Lower leg skin (tissue), 3 donors: ENCODE data around the gene IGFBP1.

Experiments used
- POLR2A ChIP-seq, 2 donors: fragments of 450-650 bp; IDR thresholded peaks; one replicate each; pipeline ENCODE4 v1.6.1; 2016 to 2017; ENCODE audit warnings: antibody characterized with exemption in 2 of 2, mild to moderate bottlenecking in 1 of 2, moderate library complexity in 1 of 2
- TF ChIP-seq, protein P1 (sequence below), 3 donors: fragments of 450-650 bp; IDR thresholded peaks; one replicate each; pipeline ENCODE4 v1.5.1; 2016; ENCODE audit warnings: antibody characterized with exemption in 3 of 3, mild to moderate bottlenecking in 3 of 3, moderate library complexity in 2 of 3

DNA sequence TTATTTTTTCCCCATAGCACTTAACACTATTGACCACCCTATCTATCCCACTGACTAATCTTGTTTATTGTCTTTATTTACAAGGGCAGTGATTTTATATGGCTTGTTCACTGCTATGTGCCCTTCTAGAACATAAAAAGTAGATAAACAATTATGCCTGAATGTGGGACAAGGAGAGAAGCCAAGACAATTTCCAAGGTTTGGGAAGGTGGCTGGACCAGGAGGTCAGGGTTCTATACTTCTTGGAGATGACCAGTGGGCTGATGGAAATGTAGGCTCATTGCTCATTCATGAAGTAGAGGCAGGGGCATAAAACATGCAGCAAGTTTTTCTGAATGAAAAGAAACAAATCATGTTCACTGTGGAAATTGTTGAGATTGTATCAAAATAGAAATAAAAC lies 21.3 kb downstream of the IGFBP1 start:
- TF ChIP-seq, protein P1, sequence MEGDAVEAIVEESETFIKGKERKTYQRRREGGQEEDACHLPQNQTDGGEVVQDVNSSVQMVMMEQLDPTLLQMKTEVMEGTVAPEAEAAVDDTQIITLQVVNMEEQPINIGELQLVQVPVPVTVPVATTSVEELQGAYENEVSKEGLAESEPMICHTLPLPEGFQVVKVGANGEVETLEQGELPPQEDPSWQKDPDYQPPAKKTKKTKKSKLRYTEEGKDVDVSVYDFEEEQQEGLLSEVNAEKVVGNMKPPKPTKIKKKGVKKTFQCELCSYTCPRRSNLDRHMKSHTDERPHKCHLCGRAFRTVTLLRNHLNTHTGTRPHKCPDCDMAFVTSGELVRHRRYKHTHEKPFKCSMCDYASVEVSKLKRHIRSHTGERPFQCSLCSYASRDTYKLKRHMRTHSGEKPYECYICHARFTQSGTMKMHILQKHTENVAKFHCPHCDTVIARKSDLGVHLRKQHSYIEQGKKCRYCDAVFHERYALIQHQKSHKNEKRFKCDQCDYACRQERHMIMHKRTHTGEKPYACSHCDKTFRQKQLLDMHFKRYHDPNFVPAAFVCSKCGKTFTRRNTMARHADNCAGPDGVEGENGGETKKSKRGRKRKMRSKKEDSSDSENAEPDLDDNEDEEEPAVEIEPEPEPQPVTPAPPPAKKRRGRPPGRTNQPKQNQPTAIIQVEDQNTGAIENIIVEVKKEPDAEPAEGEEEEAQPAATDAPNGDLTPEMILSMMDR (IDR thresholded peaks at IDR 0.05): no peak
- no peak for TF ChIP-seq POLR2A (IDR thresholded peaks at IDR 0.05)
